Breast epithelium (tissue), 3 donors: ENCODE data around the gene PTPRU.

ENCODE experiments used
- CTCF ChIP-seq, 3 donors: fragments of 450-650 bp; IDR thresholded peaks; one replicate each; pipeline ENCODE4 v1.5.1; 2016 to 2017; ENCODE audit warnings: antibody characterized with exemption in 3 of 3, mild to moderate bottlenecking in 3 of 3, moderate library complexity in 3 of 3
- POLR2A ChIP-seq: fragments of 450-650 bp; IDR thresholded peaks from one replicate; pipeline ENCODE4 v1.6.1; 2016; ENCODE audit warnings: antibody characterized with exemption, mild to moderate bottlenecking, moderate library complexity
- POLR2AphosphoS5 ChIP-seq, 3 donors: sonication (generic); formaldehyde crosslinking; IDR thresholded peaks; one replicate each; pipeline ENCODE4 v1.6.1; 2017; ENCODE audit warnings: antibody characterized with exemption in 3 of 3

DNA sequence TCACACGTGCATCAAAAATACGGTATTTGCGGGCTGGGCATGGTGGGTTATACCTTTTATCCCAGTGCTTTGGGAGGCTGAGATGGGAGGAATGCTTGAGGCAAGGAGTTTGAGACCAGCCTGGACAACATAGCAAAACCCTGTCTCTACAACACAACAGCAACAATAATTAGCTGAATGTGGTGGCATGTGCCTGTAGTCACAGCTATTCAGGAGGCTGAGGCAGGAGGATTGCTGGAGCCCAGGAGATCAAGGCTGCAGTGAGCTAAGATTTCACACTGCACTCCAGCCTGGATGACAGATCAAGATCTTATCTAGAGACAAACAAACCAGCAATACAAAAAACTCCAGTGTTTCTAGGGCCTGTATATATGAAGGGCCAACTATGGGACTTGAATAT is 30.6 kb downstream of the PTPRU start:
- TF ChIP-seq CTCF (IDR thresholded peaks at IDR 0.05) (no peak), POLR2AphosphoS5 (IDR thresholded peaks at IDR 0.05) (no peak), POLR2A (no peak)
